ENCODE measurements around the gene INAVA. TPM values are rescaled to one million over a fixed set of nuclear protein-coding genes. Genes with fewer than 3 reads are reported as not detected.
A peak's percentile ranks its signal among the peaks of the same experiment; 100 is the strongest.

The INAVA gene
- total RNA-seq, 4 donors from 2014 or later: 33.8 to 492 (median 332) TPM

DNA sequence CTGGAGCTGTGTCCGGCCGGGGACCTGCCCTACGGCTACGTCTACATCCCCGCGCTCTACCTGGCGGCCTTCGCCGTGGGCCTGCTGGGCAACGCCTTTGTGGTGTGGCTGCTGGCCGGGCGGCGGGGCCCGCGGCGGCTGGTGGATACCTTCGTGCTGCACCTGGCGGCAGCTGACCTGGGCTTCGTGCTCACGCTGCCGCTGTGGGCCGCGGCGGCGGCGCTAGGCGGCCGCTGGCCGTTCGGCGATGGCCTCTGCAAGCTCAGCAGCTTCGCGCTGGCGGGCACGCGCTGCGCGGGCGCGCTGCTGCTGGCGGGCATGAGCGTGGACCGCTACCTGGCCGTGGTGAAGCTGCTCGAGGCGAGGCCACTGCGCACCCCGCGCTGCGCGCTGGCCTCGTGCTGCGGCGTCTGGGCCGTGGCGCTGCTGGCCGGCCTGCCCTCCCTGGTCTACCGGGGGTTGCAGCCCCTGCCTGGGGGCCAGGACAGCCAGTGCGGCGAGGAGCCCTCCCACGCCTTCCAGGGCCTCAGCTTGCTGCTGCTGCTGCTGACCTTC, 21.5 kb upstream of the INAVA start:
- TF ChIP-seq POLR2A (IDR thresholded peaks at IDR 0.05): no peak
- TF ChIP-seq, protein P1, sequence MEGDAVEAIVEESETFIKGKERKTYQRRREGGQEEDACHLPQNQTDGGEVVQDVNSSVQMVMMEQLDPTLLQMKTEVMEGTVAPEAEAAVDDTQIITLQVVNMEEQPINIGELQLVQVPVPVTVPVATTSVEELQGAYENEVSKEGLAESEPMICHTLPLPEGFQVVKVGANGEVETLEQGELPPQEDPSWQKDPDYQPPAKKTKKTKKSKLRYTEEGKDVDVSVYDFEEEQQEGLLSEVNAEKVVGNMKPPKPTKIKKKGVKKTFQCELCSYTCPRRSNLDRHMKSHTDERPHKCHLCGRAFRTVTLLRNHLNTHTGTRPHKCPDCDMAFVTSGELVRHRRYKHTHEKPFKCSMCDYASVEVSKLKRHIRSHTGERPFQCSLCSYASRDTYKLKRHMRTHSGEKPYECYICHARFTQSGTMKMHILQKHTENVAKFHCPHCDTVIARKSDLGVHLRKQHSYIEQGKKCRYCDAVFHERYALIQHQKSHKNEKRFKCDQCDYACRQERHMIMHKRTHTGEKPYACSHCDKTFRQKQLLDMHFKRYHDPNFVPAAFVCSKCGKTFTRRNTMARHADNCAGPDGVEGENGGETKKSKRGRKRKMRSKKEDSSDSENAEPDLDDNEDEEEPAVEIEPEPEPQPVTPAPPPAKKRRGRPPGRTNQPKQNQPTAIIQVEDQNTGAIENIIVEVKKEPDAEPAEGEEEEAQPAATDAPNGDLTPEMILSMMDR (IDR thresholded peaks at IDR 0.05): no peak
- peaks cover 0 to 15% (median 11%) of the 10 kb centered on the region in 4 donors for H3K4me1 ChIP-seq
- no peaks in the 10 kb centered on the region for H3K9me3 ChIP-seq
- peak in 1 of 3 donors; percentile 53 for DNase-seq
- H3K36me3 ChIP-seq: no peaks in the 10 kb centered on the region
- peak overlapping the region; percentile 15 to 45 (median 36) for H3K4me3 ChIP-seq
- peak overlapping the region in 1 of 4 donors; percentile 31 for H3K27ac ChIP-seq
- peaks cover 0 to 23% of the 10 kb centered on the region in 2 donors for H3K27me3 ChIP-seq

DNA sequence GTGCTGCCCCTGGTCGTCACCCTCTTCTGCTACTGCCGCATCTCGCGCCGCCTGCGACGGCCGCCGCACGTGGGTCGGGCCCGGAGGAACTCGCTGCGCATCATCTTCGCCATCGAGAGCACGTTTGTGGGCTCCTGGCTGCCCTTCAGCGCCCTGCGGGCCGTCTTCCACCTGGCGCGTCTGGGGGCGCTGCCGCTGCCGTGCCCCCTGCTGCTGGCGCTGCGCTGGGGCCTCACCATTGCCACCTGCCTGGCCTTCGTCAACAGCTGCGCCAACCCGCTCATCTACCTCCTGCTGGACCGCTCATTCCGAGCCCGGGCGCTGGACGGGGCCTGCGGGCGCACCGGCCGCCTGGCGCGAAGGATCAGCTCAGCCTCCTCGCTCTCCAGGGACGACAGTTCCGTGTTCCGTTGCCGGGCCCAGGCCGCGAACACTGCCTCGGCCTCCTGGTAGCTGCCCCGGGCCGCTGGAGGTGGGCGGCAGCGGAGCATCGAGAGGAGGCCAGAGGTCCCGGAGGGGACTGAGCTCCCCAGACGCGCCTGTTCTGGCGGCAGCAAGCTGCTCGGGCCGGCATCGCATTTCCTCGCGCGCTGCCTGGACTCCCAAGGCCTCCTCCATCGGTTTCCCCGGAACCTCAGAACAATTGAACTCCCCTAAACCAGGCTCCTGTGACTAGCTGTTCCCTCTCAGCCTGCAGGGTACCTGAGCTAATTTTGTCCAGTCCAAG, 20.9 kb upstream of the INAVA start:
- Histone ChIP-seq H3K27ac (peak overlapping the region in 1 of 4 donors; percentile 31), H3K9me3 (no peaks in the 10 kb centered on the region), H3K27me3 (peaks cover 0 to 23% of the 10 kb centered on the region in 2 donors), H3K4me3 (peak overlapping the region; percentile 15 to 45 (median 36)), H3K4me1 (peaks cover 0 to 15% (median 11%) of the 10 kb centered on the region in 4 donors), H3K36me3 (no peaks in the 10 kb centered on the region)
- DNase-seq: no peak
- no peak for TF ChIP-seq POLR2A (IDR thresholded peaks at IDR 0.05)
- TF ChIP-seq, protein P1 (IDR thresholded peaks at IDR 0.05): no peak

DNA sequence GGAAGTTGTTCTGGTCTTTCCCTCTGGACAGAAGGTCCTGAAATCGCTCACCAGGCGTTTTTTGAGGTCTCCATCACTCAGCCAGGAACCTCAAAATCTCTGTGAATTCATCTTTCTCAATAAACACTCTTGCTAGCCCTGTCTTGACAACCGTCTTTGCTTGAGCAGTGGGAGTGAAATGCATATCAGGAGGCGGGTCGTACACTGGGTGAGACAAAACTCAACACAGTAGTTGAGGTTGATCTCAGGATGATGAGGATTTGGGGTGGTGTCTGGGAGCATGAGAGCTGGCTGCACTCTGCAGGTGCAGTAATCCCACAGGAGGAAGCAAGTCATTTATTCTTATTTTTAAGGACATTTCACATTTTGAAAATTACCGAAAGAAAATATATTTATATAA, 20.0 kb upstream of the INAVA start:
- Histone ChIP-seq H3K4me1 (peaks cover 0 to 15% (median 9%) of the 10 kb centered on the region in 4 donors), H3K36me3 (no peaks in the 10 kb centered on the region), H3K4me3 (no peak overlapping the region), H3K9me3 (no peaks in the 10 kb centered on the region), H3K27ac (no peak overlapping the region), H3K27me3 (peaks cover 0 to 23% of the 10 kb centered on the region in 2 donors)
- no peak for DNase-seq
- TF ChIP-seq, protein P1 (IDR thresholded peaks at IDR 0.05): no peak
- TF ChIP-seq POLR2A (IDR thresholded peaks at IDR 0.05): no peak

DNA sequence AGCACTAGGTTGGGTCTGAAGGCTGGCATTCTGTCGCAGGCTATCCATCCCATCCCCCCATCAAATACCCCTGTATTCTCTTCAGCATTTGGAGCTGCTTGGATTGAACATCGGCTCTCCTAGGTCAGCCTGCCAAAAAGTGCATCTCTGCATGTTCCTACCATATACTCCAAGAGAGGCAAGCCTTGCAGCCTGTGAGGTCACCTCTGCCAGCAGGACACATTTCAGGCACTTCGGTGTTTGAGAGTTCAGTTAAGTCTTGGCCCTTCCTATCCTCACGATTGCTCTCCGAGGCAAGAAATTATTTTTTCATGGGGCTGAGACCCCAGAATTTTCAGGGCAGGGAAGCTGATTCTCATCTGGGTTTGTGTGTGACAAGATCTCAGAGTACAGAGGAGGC, 19.3 kb upstream of the INAVA start:
- no peak for TF ChIP-seq POLR2A (IDR thresholded peaks at IDR 0.05)
- TF ChIP-seq, protein P1 (IDR thresholded peaks at IDR 0.05): no peak
- no peaks in the 10 kb centered on the region for H3K36me3 ChIP-seq
- H3K9me3 ChIP-seq: no peaks in the 10 kb centered on the region
- H3K4me3 ChIP-seq: no peak overlapping the region
- no peak for DNase-seq
- H3K27me3 ChIP-seq: peaks cover 0 to 23% of the 10 kb centered on the region in 2 donors
- peaks cover 0 to 15% (median 9%) of the 10 kb centered on the region in 4 donors for H3K4me1 ChIP-seq
- no peak overlapping the region for H3K27ac ChIP-seq

DNA sequence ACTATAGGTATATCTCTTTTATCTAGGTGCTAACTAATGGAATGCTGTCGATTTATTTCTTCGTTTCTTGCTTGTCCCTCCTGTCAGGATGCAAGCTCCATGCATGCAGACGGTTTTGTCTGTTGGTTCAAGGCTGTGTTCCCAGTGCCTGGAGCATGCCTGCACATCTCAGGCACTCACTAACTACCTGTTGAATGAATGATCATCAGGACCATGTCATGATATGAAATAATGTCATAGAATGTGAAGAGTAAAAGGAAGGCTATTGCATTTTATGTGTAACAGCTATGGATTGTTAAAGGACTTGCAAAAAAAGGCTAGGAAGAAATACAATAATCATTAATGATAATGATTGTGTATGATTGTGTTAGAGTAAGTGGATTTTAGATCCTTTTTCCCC, 17.7 kb upstream of the INAVA start:
- no peak for DNase-seq
- H3K4me1 ChIP-seq: peaks cover 0 to 15% (median 9%) of the 10 kb centered on the region in 4 donors

More for the DNA sequence above, 17.7 kb upstream of the INAVA start:
- H3K27ac ChIP-seq: no peak overlapping the region
- H3K27me3 ChIP-seq: peaks cover 0 to 23% of the 10 kb centered on the region in 2 donors
- no peaks in the 10 kb centered on the region for H3K9me3 ChIP-seq
- H3K4me3 ChIP-seq: no peak overlapping the region
- H3K36me3 ChIP-seq: no peaks in the 10 kb centered on the region
- TF ChIP-seq, protein P1 (IDR thresholded peaks at IDR 0.05): no peak
- no peak for TF ChIP-seq POLR2A (IDR thresholded peaks at IDR 0.05)

Measured in Peyer's patch (tissue), 4 donors.